Epithelial cell of proximal tubule (primary cell): ENCODE data around the gene CPSF6. TPM values are rescaled to one million over a fixed set of nuclear protein-coding genes. Genes with fewer than 3 reads are reported as not detected.
"Not testable (repeated sequence)": the region's sequence is repeated elsewhere in the genome, so short reads cannot be mapped to it uniquely, and the experiment has no call there.

ENCODE experiments used
- DNase-seq: peaks from one replicate; pipeline ENCODE4 v3.0.0-alpha.2; 2011; ENCODE audit warnings: low read depth
- H3K4me3 ChIP-seq: 2 replicates; pipeline ENCODE4 v1.5.1; 2011; ENCODE audit warnings: low read depth, mild to moderate bottlenecking, low read length
- total RNA-seq: library from RNA; depleted of rRNA; stranded (reverse); fragments of >200 nt; gene quantifications from 2 replicates; pipeline ENCODE4 v1.2.3, GENCODE V29; 2015
- TF ChIP-seq, protein P1 (sequence below): conservative IDR thresholded peaks from 2 replicates; pipeline ENCODE4 v1.5.1; 2012; ENCODE audit warnings: low read depth, mild to moderate bottlenecking, low read length

The CPSF6 gene
- 19.7 and 40.2 TPM in 2 replicates for total RNA-seq

DNA sequence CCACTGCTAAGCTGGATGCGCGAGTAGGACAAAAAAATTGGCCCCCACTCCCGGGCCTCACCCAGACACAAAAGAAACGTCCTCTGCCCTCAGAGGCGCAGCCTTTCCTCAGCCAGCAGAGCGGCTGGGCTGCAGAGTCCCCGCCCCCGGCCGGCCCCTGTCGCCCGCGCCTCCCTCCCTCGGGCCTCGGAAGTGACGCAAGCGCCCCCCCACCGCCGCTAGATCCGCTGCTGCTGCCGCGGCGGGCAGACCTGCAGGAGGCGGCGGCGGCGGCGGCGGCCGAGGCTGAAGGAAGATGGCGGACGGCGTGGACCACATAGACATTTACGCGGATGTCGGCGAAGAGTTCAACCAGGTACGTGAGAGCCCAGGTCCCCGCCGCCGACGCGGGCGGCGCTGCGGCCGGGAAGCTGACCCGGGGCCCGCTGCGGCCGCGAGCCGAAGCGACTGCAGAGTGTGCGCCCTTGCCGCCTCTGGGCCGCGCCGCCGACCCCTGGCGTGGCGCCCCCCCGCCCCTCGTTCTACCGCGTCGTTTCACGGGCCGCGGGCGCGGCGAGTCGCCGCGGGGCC is at the start of gene CPSF6:
TSS of gene CPSF6 (plus strand) at position 218 of the 570 bp plus-strand sequence. CDS start at position 296, 78 bp downstream.
- TF ChIP-seq, protein P1, sequence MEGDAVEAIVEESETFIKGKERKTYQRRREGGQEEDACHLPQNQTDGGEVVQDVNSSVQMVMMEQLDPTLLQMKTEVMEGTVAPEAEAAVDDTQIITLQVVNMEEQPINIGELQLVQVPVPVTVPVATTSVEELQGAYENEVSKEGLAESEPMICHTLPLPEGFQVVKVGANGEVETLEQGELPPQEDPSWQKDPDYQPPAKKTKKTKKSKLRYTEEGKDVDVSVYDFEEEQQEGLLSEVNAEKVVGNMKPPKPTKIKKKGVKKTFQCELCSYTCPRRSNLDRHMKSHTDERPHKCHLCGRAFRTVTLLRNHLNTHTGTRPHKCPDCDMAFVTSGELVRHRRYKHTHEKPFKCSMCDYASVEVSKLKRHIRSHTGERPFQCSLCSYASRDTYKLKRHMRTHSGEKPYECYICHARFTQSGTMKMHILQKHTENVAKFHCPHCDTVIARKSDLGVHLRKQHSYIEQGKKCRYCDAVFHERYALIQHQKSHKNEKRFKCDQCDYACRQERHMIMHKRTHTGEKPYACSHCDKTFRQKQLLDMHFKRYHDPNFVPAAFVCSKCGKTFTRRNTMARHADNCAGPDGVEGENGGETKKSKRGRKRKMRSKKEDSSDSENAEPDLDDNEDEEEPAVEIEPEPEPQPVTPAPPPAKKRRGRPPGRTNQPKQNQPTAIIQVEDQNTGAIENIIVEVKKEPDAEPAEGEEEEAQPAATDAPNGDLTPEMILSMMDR, result no peak
- H3K4me3 ChIP-seq, result peak within 1 kb of the TSS; percentile 62
- DNase-seq, result no peak

- TF ChIP-seq, protein P1, result peak; percentile 67
- no peak for DNase-seq
- no peak overlapping the region for H3K4me3 ChIP-seq
Measured at GRCh38 chr12:69196302-69197288, 42.8 kb upstream of the CPSF6 start.

GRCh38 chr12:69199976-69200375 is 39.4 kb upstream of the CPSF6 start:
- not testable (repeated sequence) for DNase-seq, H3K4me3 ChIP-seq

DNA sequence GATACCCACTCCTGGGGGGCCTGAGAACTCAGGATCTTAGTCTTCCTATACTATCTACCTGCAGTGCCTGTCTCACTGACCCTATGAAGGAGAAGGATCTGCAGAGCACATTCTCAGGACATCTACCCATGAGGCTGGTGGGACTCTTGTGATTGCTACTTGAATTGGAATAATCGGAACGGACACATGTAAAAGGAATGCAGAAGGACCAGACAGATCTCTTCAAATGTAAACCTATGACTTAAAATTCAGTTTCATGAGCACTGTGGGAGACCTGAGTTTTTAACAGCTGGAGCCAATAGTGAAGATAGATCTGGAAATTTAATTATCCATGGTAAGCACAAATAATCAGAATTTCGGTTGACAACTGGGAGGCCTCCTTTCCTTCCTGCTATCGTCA is 35.2 kb upstream of the CPSF6 start:
- H3K4me3 ChIP-seq, result no peak overlapping the region
- TF ChIP-seq, protein P1, result no peak
- DNase-seq, result no peak

DNA sequence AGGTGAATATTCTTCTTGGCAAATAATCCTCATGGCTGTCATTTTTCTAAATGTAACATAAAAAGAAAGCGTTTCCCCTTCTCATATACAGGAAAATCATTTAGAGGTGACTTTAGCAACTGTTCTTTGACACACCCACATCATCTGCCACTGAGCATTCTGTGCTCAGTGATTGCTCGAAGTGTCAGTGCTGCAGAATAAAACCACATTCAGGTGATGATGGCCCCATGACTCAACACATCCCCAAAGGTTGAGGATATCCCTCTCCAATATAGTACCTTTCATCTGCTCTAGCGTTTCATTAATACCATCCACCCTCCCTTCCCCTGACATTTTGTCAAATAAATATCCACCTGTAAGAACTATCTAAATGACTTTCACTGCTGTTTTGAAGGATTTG is 28.7 kb upstream of the CPSF6 start:
- H3K4me3 ChIP-seq, result no peak overlapping the region
- TF ChIP-seq, protein P1, result no peak
- DNase-seq, result no peak

- DNase-seq, result no peak
- H3K4me3 ChIP-seq, result no peak overlapping the region
- TF ChIP-seq, protein P1, result no peak
Measured at GRCh38 chr12:69211160-69211559, 28.2 kb upstream of the CPSF6 start.

DNA sequence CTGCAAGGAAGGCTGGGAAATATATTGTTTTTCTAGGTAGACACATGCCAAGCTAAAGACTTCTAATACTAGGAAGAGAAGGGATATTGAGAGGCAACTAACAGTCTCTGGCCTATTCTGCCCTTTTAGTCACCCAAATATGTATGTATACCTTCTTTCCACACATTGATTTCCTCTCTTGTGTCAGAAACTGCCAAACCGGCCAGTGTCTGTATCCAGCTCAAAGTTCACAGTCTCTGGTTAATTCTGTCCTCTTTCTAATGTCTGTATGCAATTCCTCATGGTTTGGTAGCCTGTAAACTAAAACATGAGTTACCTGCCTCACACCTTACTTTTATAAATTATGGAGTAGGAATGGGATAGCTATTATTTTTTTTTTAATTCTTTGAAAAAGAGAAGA is 25.2 kb upstream of the CPSF6 start:
- TF ChIP-seq, protein P1, result no peak
- H3K4me3 ChIP-seq, result no peak overlapping the region
- DNase-seq, result no peak
